ENCODE results near the gene ANO1.

The ANO1 gene

GRCh38 chr11:70141486-70142220 lies 63.5 kb downstream of the ANO1 start:
- no peak for DNase-seq

DNA sequence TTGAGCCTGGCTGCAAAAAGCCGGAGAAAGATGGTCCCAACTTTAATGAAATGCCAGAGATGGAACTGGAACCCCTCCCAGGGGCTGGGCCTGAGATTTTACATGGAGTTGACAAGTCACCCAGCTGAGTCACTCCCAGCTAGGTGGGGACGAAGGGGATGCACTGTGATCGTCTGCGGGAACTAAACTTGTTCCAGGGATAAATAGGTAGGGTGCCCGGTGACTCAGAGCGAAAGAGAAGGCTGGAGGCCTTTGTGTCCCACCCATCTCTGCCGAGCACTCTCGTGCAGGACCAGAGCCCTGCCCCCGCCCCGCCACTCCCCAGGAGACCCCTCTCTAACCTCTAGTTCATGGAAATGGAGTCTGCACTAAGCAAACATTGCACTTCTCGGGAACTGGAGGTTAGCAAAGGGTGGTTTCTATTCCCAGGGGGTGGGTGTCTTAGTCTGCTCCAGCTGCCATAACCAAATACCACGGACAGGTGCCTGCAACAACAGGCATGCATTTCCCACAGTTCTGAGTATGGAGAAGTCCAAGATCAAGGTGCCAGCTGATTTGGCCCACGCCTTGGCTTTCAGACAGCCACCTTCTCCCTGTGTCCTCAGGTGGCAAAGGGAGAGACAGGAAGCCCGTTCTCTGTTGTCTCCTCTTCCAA lies 64.2 kb downstream of the ANO1 start:
- no peak for DNase-seq

- DNase-seq: no peak
Observed at GRCh38 chr11:70144262-70144661, 66.1 kb downstream of the ANO1 start.

DNA sequence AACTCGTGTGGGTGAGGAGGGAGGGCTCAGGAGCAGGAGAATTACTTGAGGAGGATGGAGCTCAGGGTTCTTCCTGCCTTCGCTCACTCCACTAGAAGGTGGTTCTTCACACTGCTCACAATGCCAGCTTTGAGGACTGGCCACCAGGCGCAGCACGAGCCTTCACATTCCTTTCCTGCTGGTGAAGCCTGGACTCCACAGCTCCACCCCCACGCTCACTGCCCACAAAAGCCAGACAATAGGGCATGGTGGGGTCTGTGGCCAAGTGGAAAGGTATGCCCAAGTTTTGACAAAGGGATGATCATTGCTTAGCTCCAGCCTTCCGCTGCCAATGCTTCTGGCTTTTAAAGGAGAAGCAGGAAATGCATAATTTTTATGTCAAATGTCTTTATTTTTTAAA lies 67.0 kb downstream of the ANO1 start:
- no peak for DNase-seq

- DNase-seq: no peak
Observed at GRCh38 chr11:70145841-70146240, 67.7 kb downstream of the ANO1 start.

GRCh38 chr11:70146299-70146698 lies 68.2 kb downstream of the ANO1 start:
- DNase-seq: no peak

GRCh38 chr11:70146895-70147520 lies 68.9 kb downstream of the ANO1 start:
- no peak for DNase-seq

DNA sequence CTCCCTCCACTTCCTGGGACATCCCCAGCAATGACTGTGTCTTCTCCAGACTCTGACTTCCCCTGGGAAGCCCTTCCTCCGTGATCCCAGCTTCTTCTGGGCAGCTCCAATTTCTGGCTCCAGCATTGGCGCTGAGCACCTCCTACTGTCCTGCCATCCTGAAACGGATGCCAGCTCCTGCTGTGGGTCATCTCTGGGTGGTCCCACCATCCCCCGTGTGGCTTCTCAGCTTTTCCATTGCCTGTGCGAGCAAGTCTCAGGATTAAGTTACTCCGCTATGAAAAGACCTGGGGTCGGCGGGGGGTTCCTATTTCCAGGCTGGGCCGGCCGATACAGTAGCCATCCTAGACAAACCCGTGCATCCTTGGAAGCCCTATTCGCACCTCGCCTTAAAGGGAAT lies 69.6 kb downstream of the ANO1 start:
- DNase-seq: no peak

GRCh38 chr11:70151671-70152070 lies 73.6 kb downstream of the ANO1 start:
- no peak for DNase-seq

DNA sequence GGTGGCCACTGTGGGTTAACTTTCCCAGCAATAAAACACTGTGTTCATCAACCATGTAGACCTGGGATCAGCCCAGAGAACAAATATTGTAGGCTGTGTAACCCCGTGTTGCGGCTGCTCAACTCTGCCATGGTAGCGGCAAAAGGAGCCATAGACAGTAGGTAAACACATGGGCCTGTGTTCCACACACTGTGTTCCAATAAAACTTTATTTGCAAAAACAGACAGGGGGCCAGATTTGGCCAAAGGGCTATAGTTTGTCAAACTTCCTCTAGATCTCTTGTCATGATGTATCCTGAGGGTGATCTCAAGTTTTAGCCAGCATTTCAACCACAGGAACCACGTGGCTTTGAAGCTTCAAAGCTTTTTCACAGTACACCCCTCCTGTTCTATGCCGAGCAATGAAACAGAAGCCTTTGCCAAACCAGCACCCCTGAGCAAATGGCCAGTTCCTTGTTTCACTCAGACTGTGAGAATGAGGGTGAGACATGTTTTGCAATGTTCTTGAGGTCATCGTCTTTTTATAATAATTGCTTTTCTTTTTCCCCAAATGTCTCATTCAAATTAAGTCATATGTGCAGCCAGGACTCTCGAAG lies 75.1 kb downstream of the ANO1 start:
- DNase-seq: no peak

DNA sequence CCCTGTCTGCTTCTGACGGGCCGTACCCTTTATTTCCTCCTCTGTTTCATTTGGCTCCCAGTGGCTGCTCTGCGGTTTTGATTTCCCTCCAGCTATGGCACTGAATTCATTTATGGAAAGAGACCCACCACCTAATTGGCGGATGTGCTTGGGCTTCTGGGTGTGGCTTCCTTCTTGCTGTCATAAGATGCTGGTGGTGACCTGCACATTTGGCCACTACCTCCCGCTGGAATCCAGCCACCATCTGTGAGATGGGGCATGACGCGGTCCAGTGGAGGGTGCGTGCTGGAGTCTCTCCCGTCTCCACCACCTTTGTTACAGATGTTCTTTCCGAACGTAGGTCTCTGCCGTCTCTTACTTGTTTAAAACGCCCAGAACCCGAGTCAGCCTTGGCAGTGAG lies 77.3 kb downstream of the ANO1 start:
- no peak for DNase-seq

DNA sequence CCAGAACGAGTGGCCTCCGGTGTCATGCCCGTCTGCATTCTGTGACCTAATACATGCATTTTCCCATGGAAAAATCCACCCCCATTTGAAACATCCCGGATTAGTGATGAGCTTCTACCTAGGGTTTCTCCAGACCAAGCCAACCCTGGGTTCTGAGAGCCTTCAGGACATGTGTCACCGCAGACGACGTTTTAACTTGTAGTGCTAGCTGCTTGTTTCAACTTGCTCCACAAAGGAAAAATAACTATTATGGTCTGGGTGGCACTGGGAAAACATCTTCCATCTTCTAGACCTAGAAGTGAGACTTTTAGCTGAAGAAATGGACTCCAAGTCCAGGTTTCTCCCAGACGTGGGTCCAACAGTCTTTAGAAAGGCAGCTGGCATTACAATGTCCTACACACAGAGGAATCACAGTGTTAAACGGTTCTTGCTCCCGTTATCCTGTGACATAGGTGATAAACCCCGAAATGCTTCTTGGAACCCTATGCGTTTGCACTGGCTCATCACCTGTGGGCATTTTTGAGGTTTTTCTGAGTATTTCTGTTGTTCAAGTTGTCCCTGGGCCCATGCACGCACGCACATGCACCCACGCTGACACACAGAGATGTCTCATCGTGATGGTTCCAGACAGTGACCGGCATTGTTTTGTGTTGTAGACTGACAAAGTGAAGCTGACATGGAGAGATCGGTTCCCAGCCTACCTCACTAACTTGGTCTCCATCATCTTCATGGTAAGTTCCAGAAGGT lies 78.3 kb downstream of the ANO1 start:
- DNase-seq: no peak

DNA sequence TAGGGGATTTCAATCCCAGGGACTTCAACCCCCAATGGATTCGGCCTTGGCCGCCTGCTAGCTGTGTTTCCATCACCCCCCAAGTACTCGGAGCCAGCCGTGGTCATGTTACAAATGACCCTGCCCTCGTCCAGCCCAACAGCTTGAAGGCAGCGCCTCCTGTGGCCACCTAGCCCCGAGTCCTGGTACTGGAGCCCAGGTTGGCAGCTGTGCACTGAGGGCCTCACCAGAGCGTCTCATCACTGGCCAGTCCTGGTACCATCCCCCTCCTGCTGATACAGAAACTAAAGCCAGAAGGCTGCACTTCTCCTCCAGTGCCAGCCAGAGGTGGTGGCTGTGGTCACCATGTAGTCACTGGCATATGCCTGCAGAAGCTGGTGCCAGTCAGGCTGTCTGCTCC lies 80.1 kb downstream of the ANO1 start:
- no peak for DNase-seq

DNA sequence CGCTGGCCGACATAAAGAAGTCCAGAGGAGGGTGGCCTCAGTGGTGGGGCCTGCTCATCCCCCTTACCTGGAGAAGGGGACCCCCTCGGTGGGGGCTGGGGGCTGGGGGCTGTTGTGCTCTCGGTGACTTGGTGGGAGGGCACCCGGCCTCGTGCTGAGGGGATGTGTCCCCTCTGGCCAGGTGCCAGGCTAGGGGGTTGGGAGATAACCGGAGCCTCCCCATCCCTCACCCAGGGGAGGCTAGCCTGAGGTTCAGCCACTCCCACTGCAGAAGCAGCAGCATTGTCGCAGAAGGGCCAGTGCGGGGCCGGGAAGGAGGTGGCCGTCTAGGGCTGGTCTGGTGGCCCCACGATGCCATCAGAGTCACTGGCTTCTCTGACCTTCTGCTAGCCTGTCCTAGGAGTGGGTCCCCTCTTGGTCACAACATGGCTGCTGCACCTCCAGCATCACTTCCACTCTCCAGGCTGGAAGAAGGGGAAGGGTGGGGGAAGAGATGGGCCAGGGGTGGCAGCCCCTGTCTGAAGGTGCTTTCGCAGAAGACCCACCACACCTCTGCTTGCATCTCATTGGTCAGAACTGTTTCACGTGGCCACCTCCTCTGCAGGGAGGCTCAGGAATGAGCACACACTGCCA lies 80.8 kb downstream of the ANO1 start:
- DNase-seq: no peak

DNA sequence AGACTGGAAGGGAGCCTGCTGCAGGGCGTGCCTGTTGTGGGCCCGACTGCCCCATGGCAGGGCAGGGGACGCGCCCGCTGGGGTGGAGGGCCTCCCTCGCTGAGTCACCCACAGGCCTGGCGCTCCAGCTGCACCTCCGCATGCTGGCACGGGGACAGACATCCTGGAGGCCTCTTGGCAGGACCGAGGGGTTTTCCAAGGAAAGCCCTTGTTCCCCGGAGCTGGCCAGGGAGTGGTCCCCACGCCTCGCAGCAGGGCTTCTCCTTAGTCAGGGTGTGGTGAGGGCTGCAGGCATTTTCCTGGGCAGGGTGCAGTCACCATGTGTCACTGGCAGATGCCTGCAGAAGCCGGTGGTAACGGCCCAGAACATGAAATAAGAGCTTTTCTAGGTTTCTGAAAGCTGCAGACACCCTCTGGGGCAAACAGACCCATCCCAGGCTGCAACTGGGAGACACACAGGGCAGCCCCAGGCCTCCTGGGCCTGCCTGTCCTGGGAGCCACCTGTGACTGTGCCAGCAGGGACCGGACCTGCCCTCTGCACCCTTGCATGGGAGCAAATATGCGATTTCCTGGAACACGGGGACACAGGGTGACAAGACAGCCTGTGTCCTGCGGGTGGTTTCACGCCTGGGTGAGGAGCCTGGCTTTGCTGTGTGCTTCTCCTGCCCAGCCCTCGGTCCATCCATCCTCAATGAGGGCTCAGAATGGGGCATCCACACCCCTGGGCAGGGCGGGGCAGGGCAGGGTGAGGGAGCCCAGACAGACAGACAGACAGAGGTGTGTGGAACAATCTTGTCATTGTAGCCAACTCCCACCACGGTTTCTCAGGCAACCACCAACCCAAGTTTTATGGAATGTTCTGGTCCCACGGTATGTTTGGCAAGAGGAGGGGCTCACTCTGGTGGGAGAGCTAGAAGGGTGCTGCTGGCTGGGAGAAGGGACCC lies 81.8 kb downstream of the ANO1 start:
- DNase-seq: no peak

- DNase-seq: no peak
Observed at GRCh38 chr11:70161043-70161625, 83.0 kb downstream of the ANO1 start.

DNA sequence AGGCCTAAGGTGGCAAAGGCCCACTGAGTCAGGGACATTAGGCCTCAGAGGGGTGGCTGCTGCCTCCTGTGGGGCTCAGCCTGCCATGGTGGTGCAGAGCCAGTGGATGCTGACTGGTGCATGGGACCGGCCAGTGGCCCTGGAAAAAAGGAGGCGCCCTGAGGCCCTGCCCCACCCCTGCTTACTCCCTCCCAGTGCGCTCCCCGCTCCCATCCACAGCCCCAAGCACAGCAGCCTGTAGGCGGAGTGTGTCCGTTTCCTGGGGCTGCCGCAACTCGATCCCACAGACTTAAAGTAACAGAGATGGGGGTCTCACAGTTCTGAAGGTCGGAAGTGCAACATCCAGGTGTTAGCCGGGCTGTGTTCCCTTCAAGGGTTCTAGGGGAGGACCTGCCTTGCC lies 86.6 kb downstream of the ANO1 start:
- DNase-seq: no peak

GRCh38 chr11:70167120-70167519 lies 89.0 kb downstream of the ANO1 start:
- DNase-seq: no peak

- DNase-seq: no peak
Observed at GRCh38 chr11:70167723-70168404, 89.7 kb downstream of the ANO1 start.

DNA sequence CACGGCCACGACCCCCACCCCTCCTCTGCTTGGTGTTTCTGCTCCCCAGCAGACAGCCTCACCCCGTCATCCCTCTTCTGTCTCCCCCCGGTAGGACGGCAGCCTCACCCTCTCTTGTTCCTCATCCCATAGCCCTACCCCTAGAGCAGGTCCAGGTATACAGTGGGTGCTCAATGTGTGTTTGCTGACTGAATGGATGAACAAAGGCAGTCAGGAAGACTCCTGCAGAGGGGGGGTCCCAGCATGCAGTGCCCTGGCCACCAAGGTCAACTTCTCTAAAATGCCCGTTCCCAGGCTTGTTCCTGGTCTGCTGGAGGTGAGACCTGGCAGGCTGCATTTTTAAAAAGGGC lies 90.3 kb downstream of the ANO1 start:
- no peak for DNase-seq

- no peak for DNase-seq
Observed at GRCh38 chr11:70169127-70169526, 91.0 kb downstream of the ANO1 start.
